ENCODE measurements around the gene AUNIP. TPM values are rescaled to one million over a fixed set of nuclear protein-coding genes. Genes with fewer than 3 reads are reported as not detected.

AUNIP gene
- total RNA-seq, 1 donor from 2014 or later, result 0.89 TPM

DNA sequence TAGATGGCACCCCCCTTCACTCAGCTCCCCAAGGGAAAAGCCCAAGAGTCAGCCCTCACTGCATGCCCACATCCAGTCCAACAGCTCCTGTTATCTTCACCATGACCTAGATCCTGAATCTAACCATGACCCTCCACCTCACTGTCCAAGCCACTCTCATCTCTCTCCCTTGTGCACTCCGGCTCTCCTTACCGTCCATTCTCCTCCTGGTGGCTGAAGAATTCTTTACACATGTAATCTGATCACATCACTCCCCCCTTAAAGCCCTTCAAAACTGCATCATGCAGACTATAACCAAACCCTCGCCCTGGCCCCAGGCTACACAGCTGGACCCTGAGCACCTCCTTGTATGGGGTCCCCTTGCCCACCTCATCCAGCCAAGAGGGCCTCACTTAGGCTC lies 30.2 kb upstream of the AUNIP start:
- DNase-seq (ENCODE audit: low read depth), result no peak

DNA sequence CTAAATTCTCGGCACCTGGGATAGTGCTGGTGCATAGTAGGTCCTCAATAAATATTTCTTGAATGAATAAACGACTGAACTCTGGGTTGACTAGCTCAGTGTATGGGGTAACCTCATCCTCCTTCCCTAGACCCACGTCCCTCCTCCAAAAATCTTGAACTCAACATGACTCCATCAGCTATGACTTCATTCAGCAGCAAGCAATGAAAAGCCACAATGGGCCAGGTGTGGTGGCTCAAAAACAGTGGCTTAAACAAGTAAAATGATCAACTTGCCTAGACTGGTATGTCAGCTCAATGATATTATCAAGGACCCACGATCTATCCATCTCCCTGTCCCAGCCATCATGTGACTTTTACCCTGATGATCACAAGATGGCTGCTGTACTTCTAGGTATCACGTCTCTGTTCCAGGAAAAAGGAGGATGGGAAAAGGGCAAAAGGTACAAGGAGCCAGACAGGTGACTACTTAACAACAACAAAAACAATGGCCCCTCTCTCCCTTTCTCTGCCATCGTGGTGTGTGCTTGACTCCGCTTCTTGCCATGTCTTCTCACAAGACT lies 29.2 kb upstream of the AUNIP start:
- no peak for DNase-seq (ENCODE audit: low read depth)

DNA sequence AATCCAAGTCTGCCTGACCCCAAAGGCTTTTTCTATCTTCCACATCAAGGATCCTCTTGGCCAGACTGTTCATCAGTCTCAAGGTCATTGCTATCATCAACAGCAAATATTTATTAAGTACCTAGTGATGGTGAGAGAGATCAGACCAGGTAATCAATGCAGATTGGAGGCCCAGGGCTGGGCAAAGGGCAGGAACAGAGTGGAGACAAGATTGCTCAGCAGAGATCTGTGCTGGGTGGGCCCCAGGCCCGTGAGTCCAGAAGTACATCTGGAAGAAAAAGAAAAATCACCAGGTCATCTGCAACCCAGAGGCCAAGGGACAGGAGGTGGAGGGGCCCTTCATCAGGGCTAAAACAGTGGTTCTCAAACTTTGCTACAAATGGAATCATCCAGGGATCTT lies 26.3 kb upstream of the AUNIP start:
- no peak for DNase-seq (ENCODE audit: low read depth)

DNA sequence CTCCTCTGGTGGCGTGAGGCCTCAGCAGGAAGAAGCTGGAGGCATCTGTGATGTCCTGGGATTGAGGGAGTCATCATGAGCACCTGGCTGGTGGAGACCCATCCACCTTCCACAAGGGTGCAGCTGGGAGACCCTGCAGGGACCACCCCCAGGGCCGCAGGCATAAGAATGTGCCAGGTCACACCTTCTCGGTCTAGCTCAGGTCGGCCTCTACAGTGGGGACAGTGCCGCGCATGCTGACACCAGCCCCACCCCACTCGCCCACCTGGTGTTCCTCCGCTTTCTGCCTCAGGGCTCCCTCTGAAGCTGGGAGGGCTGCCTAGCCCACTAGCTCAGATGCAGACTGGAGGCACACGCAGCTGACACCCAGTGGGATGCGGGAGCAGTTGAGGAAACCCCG lies 22.0 kb upstream of the AUNIP start:
- DNase-seq (ENCODE audit: low read depth), result no peak

DNA sequence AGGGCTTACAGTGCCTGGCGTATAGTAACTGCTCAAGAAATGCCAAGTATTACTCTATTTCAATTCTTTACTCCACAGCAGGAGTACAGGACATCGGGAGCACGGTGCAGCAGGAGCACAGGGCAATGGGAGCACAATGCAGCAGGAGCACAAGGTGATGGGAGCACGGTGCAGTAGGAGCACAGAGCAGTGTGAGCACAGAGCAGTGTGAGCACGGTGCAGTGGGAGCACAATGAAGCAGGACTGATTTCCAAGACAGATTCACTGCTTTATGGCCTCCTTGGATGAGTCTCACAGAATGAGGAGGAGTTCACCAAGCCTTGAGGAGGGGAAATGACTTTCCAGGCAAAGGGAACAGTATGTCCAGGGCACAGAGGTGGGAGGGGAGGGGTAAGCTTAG lies 21.3 kb upstream of the AUNIP start:
- DNase-seq (ENCODE audit: low read depth), result no peak

DNA sequence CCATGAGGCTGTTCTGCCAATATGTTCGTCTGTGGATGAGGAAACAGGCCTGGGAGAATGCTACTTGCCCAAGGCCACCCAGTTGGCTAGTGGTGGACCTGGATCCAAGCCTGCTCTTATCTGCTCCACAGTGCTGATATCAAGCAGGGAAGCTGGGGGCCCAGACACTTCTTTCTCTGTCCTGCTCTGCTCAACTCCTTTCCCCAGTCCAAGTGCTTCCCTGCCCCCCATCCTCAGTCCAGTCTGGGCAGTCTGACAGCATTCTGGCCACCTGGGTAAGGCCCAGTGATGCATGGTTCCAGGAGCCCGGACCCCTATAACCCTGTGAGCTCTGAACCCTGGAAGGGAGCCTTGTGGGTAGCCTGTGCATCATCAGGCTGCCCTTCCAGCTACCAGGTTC lies 20.4 kb upstream of the AUNIP start:
- DNase-seq (ENCODE audit: low read depth), result peak; percentile 23

DNA sequence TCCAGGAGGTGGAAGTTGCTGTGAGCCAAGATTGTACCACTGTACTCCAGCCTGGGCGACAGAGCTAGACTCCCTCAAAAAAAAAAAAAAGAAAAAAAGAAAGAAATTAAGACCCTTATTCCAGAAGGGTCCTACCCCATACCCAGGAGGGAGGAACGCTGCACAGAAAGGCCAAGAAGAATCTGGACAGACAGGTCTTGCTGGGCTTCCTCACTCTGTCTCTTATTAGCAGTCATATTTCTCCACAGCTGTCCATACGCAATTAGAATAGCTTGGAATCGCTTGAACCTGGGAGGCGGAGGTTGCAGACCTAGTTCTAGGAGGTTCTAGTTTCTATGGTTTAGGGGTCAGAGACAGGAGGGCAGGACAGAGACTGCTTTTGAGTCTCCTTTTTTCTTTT lies 19.4 kb upstream of the AUNIP start:
- no peak for DNase-seq (ENCODE audit: low read depth)

DNA sequence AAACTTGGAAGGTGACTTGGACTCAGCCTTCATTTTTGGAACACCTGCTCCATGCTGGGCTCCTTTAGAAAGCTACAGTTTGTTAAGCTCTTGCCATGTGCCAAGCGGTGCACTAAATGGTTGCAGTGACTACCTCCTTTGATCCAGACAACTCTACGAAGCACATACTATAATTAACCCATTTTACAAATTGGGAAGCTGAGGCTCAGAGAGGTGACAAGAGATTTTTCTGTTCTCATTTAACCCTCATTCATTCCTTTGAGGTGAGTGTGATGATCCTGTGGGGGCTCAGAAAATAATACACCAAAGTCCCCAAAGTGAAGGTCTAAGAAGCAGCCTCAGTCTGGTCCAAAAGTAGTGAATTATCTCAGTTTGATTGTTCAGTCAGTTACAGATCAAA lies 17.9 kb upstream of the AUNIP start:
- DNase-seq (ENCODE audit: low read depth), result no peak

DNA sequence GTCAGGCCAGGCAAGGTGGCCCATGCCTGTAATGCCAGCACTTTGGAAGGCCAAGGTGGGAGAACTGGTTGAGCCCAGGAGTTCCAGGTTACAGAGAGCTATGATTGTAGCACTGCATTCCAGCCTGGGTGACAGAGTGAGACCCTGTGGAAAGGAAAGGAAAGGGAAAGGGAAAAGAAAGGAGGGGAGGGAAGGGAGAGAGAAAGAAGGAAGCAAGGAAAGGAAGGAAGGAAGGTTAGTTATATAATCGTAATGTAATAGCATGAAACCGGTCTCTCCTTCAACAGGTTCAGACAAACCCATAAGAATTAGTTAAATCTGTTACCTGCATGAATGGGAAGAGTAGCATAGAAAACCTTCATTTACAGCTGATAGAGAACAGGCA lies 17.4 kb upstream of the AUNIP start:
- DNase-seq (ENCODE audit: low read depth), result no peak

DNA sequence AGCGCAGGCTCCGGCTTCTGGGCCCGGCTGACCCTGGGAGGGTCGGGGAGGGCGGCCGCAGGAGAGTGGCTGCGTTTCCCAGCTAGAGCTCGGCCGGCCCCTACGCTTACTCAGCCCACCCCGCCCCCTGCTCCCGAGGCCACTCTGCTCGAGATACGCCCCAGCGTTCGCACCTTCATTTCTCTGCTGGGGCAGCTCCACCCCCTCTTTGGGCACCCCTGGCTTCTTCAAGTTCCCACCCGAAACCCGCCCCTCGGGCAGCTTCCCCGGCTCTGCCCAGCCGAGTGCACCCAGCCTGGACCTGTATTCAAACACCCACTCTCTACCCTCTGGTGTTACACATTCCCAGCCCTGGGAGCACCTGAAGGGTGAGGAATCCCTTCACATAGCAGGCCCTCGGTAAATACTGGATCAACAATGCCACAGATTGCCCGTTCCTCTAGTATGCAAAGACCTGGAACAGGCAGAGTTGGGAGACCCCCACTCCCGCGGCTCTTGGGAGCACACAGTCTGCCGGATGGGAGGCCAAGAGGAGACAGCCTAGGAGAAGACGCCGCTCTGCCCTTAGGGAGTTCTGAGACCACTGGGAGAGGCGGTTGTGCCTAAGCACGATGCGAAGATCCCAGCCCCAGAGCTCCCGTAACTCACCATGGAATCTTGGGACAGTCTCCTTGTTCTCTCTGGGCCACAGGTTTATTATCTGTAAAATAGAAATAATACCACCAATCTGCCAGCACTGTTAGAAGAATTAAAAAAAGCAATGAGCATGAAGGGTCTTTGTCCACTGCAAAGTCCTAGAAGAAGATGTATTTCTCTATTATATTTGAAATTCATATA lies 16.8 kb upstream of the AUNIP start:
- peak; percentile 69 for DNase-seq (ENCODE audit: low read depth)

DNA sequence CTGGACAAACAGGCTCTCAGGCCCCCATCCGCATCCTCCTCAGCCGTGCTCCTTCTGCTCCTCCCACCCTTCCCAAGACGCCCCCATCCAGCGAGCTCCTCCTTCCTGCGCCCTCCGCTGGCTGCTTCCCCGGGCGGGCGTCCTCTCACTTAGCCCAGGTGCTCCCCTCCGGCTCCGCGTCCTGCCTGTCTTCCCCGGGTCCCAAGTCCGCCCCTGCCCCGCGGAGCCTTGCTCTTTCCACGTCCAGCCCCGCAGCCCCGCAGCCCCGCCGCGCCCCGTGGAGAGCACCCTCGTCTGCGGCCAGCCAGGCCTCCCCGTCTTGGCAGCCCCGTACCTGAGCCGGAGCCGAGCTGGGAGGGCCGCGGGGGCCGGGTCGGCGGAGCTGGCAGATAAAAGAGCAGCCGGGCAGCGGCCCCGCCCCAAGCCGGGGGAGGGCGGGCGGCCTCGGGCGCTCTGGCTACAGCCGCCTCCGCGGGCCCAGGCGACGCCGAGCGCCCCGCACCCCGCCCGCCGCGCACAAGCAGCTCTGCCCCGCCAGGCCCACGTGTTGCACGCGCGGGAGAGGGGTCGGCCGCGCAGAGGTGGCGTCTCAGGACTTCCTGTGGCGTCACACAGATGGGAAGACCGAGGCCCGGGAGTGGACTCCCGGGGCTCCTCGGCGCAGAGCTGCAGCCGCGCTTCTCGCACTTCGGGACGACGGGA lies 16.0 kb upstream of the AUNIP start, which contains the start of gene PAQR7:
PAQR7 (minus strand) TSS at position 555 of the 702 bp plus-strand sequence. CDS start 11,869 bp downstream, outside the sequence.
- DNase-seq (ENCODE audit: low read depth), result peak; percentile 34

DNA sequence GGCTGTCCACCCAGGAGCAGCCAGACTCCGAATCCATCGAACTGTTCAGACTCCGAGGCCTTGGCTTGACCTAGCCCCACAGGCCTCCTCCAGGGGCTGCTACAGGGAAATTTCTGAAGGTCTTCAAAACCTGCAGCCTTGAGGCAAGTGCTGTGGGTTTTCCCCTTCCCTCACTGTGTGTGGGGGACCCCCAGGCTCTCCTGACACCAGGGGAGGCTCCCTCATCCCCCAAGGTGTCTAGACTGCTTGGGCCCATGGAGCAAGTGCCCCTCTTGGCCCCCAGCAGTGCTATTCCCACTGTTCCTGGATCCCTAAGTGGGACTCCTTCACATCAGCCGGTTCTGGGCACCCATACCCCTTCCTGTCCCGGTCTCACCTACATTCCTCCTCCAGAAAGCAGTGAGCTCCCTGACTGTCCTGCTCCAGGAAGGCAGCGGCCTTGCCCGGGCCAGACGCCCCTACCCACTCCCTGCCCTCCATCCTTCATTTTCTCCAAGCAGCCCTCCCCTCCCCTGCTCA lies 15.4 kb upstream of the AUNIP start:
- DNase-seq (ENCODE audit: low read depth), result no peak

DNA sequence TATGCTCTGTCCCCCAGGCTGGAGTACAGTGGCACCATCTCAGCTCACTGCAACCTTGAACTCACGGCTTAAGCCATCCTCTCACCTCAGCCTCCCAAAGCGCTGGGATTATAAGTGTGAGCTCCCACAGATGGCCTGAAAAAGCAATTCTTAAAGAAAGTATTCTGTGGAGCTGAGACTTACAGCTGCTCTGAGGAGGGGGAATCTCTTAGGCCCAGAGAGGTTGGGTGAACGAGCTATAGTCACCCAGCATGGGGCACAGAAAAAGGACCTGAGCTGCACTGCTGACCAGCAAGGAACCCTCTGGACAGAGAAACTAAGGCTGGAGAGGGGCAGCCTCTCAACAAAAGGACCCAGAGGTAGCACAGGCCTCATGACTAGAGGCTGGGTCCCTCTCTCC lies 15.0 kb upstream of the AUNIP start:
- DNase-seq (ENCODE audit: low read depth), result no peak

DNA sequence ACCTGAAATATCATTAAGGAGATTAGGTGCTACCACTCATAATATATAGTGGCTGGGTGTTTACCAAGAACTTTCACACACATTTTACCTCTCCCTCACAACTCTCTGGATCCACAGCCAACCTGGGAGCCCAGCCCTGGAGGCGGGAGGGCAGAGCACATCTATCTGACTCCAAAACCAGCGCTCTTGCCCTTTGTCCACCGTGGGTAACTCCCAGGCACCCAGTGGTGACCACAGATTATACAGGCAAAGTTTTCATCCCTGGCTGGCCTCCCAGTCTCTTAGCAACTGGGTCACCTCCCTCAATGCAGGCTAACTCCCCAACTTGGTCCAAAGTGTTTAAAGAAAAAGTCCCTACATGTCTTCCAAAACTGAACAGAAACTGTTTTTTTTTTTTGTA lies 13.9 kb upstream of the AUNIP start:
- DNase-seq (ENCODE audit: low read depth), result peak; percentile 46

DNA sequence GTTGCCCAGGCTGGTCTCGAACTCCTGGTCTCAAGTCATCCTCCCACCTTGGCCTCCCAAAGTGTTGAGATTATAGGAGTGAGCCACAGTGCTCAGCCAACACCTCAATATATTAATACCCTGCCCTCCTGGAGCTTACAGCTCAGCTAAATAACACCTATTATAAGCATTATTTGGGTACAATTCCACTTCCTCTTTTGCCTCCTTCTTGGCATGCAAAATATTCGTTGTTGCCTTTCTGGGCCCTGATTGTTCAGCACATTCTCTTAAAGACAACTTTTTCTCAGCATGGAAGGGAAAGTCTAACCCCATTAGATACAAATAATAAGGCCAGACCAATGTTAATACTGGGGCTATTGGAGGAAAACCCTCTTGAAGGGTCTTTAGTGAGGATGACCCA lies 13.5 kb upstream of the AUNIP start:
- no peak for DNase-seq (ENCODE audit: low read depth)

DNA sequence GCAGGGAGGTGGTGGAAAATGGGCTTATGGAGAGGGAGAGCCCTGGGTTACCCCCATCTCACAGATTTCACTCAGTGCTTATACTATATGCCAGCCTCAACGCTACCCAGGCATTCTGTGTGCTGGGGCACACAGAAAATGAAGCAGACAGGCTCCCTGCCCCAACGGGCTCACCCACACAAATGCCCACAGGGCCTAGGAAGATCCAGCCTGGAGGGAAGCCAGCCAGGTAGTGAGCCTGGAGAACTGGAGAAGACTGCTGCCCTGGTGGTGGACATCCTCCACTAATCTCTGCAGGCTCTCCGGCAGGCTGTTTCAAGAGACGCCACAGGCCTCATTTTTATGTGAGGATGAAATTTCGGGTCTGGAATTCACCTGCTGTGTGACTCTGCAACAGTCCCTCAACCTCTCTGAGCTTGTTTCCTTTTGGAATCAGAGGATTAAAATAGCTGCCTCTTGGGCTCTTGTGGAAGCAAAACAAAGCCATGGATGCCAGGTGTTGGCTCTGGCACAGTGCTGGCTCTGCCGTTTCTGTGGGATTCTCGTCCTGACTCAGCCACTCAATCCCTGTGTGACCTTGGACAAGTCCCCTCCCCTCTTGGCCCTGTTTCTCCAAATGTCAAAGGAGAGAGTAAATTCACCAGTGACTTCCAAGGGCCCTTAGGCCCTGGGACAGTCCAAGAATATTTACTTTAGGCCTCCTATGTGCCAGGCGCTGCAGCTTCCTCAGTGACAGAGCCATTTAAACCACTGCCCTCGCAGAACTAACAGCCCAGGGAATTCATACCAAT lies 12.6 kb upstream of the AUNIP start:
- DNase-seq (ENCODE audit: low read depth), result no peak

DNA sequence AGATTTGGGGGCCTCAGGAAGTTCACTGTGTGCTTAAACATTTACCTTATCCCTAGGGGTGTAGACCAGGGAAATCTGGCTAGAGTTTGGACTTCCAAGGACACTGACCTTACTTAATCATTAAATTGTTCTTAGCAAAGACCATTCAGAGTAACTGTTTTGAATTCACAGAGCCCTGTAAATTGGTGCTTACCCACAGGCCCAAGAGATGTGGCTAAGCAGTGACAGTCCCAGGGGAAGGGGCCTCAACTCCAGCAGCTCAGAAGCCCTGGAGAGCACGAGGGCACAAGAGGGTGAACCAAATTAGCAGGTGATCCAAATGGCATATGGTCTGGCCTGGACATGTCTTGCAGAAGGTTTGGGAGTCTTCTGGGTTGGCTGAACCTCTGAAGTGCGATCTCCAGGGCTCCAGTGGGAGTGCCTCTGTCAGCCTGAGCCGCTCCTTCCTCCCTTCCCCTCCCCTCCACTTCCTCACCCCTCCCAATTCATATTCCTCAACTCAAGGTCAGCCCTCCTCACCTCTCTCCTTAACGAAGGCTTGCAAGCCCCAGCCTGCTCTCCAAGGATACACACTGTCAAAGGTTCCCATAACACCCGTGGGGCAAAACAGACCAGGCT lies 11.9 kb upstream of the AUNIP start:
- DNase-seq (ENCODE audit: low read depth), result peak; percentile 54

DNA sequence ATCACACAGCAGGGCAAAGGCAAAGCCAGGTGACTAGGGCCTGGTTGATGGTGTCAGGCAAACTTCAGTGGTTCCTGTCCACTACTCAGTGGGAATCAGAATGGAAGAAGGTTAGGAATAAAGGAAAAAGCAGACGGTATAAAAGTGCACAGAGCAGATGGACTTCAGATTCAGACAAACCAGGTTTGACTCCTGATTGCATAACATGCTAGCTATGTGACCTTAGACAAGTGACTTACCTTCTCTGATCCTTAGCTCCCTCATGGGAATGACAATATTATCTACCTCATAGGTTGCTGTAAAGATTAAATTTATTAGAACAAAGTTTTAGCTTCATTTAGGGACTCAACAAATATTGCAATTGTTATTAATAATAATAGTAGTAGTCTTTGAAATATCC lies 11.4 kb upstream of the AUNIP start:
- no peak for DNase-seq (ENCODE audit: low read depth)

DNA sequence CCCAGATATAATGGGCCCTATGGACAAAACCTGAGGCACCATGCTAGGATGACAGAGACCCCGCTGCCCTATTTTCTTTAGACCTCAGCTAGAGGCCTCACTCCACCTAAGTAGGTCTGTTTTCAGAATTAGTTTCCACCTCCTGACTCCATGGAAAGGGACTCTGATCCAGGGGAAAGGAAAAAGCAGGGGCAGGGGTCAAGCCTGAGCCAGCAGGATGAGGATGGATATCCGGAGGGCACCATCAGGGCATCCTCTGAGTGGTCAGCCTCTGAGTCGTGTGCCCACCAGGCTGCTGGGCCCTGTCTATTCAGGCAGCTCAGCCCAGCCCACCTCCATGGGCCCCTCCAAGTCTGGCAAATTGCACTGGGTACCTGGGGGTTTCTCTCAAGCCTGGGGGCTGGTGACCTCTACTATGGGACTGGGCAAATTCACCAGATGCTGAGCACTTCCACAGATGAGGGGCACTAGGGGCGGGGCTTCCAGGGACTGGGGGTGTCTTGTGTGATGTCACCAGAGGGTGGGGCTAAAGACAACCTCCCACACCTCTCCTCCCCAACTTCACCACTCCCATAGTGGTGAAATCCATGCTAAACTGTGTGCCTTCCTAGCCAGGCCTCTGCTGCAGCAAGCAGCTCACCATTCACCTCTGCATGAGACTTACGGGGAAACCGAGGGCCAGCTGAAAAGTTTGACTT lies 10.8 kb upstream of the AUNIP start:
- DNase-seq (ENCODE audit: low read depth), result no peak

DNA sequence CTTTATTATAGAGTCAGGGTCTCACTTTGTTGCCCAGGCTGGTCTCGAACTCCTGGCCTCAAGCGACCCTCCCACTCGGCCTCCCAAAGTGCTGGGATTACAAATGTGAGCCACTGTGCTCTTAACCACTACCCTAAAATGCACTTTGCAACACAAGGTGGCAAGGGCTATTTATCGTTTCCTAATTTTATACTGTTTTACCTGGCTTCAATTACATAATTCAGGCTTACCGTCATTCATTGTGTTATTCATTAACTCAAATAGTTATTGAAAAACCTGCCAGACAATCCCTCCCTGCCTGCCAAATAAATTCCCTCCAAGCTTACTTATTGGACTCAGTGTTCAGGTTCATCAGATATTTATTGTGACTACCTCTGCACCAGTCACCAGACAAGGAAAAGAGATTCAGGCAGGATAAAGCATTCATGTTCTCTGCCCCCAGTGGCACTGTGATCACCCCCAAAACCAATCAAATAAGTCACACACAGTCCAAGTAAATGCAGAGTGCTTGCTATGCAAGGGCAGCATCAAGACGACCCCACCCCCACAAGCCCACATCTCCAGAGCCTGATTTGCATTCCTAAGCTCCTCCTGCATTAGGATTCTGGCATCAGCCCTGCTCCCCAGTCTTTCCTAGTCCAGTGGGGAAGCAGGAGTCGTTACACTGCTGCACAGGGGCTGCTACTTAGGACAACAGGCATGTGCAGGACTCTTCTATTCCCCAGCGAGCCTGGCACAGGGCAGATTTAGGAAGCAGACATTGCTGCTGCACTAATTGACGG lies 8.1 kb upstream of the AUNIP start:
- peak; percentile 96 for DNase-seq (ENCODE audit: low read depth)

Measured in renal cortical epithelial cell (primary cell).